Small intestine (tissue), 7 donors: ENCODE results near the gene INSR. TPM values are rescaled to one million over a fixed set of nuclear protein-coding genes. Genes with fewer than 3 reads are reported as not detected.

Source experiments
- DNase-seq, 2 donors: peaks; one replicate each; pipeline versions ENCODE4 v3.0.0 to v3.0.0-alpha.2; 2013
- FAIRE-seq: peaks from 2 replicates; lab custom pipeline; 2012; peaks lifted over from hg19 to GRCh38; lab: Jason Lieb, UNC
- H3K27ac ChIP-seq, 3 donors: one replicate each; pipeline ENCODE4 v1.5.1; 2013; ENCODE audit warnings: low read length in 2 of 3, mild to moderate bottlenecking in 2 of 3, control low read depth in 1 of 3, inconsistent platforms in 1 of 3, low read depth in 1 of 3, moderate library complexity in 1 of 3
- H3K27me3 ChIP-seq, 3 donors: one replicate each; pipeline ENCODE4 v1.6.1; 2013; ENCODE audit warnings: low read length in 3 of 3, inconsistent platforms in 1 of 3; ENCODE audit not compliant: control insufficient read depth in 3 of 3, insufficient read depth in 3 of 3
- H3K36me3 ChIP-seq, 3 donors: one replicate each; pipeline ENCODE4 v1.6.1; 2013; ENCODE audit warnings: low read length in 3 of 3, inconsistent platforms in 1 of 3, low read depth in 1 of 3, mild to moderate bottlenecking in 1 of 3, moderate library complexity in 1 of 3; ENCODE audit not compliant: control insufficient read depth in 3 of 3, insufficient read depth in 2 of 3
- H3K4me1 ChIP-seq, 3 donors: one replicate each; pipeline ENCODE4 v1.6.1; 2013; ENCODE audit warnings: low read length in 2 of 3, inconsistent platforms in 1 of 3, low read depth in 1 of 3, mild to moderate bottlenecking in 1 of 3, moderate library complexity in 1 of 3; ENCODE audit not compliant: control insufficient read depth in 3 of 3, insufficient read depth in 2 of 3
- H3K4me3 ChIP-seq, 3 donors: one replicate each; pipeline ENCODE4 v1.5.1; 2013; ENCODE audit warnings: low read length in 3 of 3, control low read depth in 1 of 3, inconsistent platforms in 1 of 3, low read depth in 1 of 3, mild to moderate bottlenecking in 1 of 3, moderate library complexity in 1 of 3
- H3K9me3 ChIP-seq, 2 donors: one replicate each; pipeline ENCODE4 v1.6.1; 2013; ENCODE audit warnings: low read depth in 1 of 2, low read length in 1 of 2; ENCODE audit not compliant: control insufficient read depth in 2 of 2, insufficient read depth in 1 of 2
- WGBS, 3 donors: extraction: QIAGEN DNeasy Blood & Tissue Kit; methylation state at CpG; one replicate each; pipeline ENCODE4 v1.1.7; 2013; 5-methylcytosine and 5-hydroxymethylcytosine counted together
- polyA plus RNA-seq, 4 donors: library from polyadenylated mRNA; stranded (reverse) in 3 of 4; unstranded in 1 of 4; fragments of 200-250 nt in 3 of 4; fragments of 120-200 nt in 1 of 4; gene quantifications; one replicate each; pipeline versions ENCODE4 v1.2.1 to v1.2.3, GENCODE V29; 2013
- donor health status: healthy with polysubstance abuse.
- donor health status: control.
- donor health status: control.
- donor health status: Bipolar disorder and iron deficiency.
- donor health status: healthy.

Gene INSR
- polyA plus RNA-seq, 4 donors = 10.6 to 34.4 (median 16.0) TPM

- FAIRE-seq = no peak
- Histone ChIP-seq H3K4me3 (no peak overlapping the region), H3K9me3 (no peaks in the 10 kb centered on the region), H3K36me3 (peaks cover 0 to 12% (median 0%) of the 10 kb centered on the region in 3 donors), H3K27ac (no peak overlapping the region), H3K4me1 (peaks cover 0 to 5% (median 3%) of the 10 kb centered on the region in 3 donors), H3K27me3 (no peaks in the 10 kb centered on the region)
- WGBS, 3 donors = 91 to 100% (median 96%) methylated on average over 1 of the region's 1 CpG
- DNase-seq = no peak
These were observed 70.8 kb downstream of the INSR start for GRCh38 chr19:7223429-7223828.

- FAIRE-seq (no peak), DNase-seq (no peak)
- H3K9me3 ChIP-seq = no peaks in the 10 kb centered on the region
- no peak overlapping the region for H3K27ac ChIP-seq
- H3K27me3 ChIP-seq = no peaks in the 10 kb centered on the region
- peaks cover 0 to 7% (median 0%) of the 10 kb centered on the region in 3 donors for H3K4me1 ChIP-seq
- no peak overlapping the region for H3K4me3 ChIP-seq
- H3K36me3 ChIP-seq = peaks cover 0 to 14% (median 0%) of the 10 kb centered on the region in 3 donors
- WGBS, 3 donors = 79 to 92% (median 80%) methylated on average over 2 of the region's 2 CpGs
These were observed 75.2 kb downstream of the INSR start for GRCh38 chr19:7219056-7219455.

- Histone ChIP-seq H3K4me3 (no peak overlapping the region), H3K27me3 (no peaks in the 10 kb centered on the region), H3K9me3 (no peaks in the 10 kb centered on the region), H3K27ac (no peak overlapping the region), H3K4me1 (peaks cover 0 to 7% (median 0%) of the 10 kb centered on the region in 3 donors), H3K36me3 (peaks cover 0 to 14% (median 0%) of the 10 kb centered on the region in 3 donors)
- FAIRE-seq (no peak), DNase-seq (no peak)
- WGBS, 3 donors = 83 to 85% (median 84%) methylated on average over 6 of the region's 6 CpGs
These were observed 76.4 kb downstream of the INSR start for GRCh38 chr19:7217861-7218260.

- Histone ChIP-seq H3K4me3 (no peak overlapping the region), H3K36me3 (peaks cover 0 to 14% (median 0%) of the 10 kb centered on the region in 3 donors), H3K4me1 (peaks cover 0 to 5% (median 0%) of the 10 kb centered on the region in 3 donors), H3K9me3 (no peaks in the 10 kb centered on the region), H3K27ac (no peak overlapping the region), H3K27me3 (no peaks in the 10 kb centered on the region)
- WGBS, 3 donors = 81 to 86% (median 83%) methylated on average over 15 of the region's 15 CpGs
- DNase-seq = no peak
- FAIRE-seq = no peak
These were observed 77.8 kb downstream of the INSR start for GRCh38 chr19:7216373-7216902.

GRCh38 chr19:7215176-7215575 lies 79.0 kb downstream of the INSR start:
- H3K4me1 ChIP-seq = peaks cover 0 to 5% (median 0%) of the 10 kb centered on the region in 3 donors
- H3K9me3 ChIP-seq = no peaks in the 10 kb centered on the region
- 59 to 80% (median 75%) methylated on average over 7 of the region's 7 CpGs for WGBS, 3 donors
- no peak overlapping the region for H3K4me3 ChIP-seq
- no peaks in the 10 kb centered on the region for H3K27me3 ChIP-seq
- no peak for FAIRE-seq
- no peak overlapping the region for H3K27ac ChIP-seq
- H3K36me3 ChIP-seq = peaks cover 0 to 14% (median 0%) of the 10 kb centered on the region in 3 donors
- DNase-seq = no peak

GRCh38 chr19:7214324-7215089 lies 79.7 kb downstream of the INSR start:
- no peak for FAIRE-seq

GRCh38 chr19:7213628-7214323 lies 80.4 kb downstream of the INSR start:
- no peak overlapping the region for H3K27ac ChIP-seq
- H3K36me3 ChIP-seq = peaks cover 0 to 15% (median 0%) of the 10 kb centered on the region in 3 donors
- no peaks in the 10 kb centered on the region for H3K27me3 ChIP-seq
- no peak for FAIRE-seq
- peaks cover 0 to 5% (median 0%) of the 10 kb centered on the region in 3 donors for H3K4me1 ChIP-seq
- H3K9me3 ChIP-seq = no peaks in the 10 kb centered on the region
- DNase-seq = no peak
- WGBS, 3 donors = 76 to 81% (median 80%) methylated on average over 14 of the region's 14 CpGs
- no peak overlapping the region for H3K4me3 ChIP-seq

More at GRCh38 chr19:7214324-7215089, 79.7 kb downstream of the INSR start:
- Histone ChIP-seq H3K4me1 (peaks cover 0 to 5% (median 0%) of the 10 kb centered on the region in 3 donors), H3K9me3 (no peaks in the 10 kb centered on the region), H3K27me3 (no peaks in the 10 kb centered on the region), H3K27ac (no peak overlapping the region), H3K4me3 (no peak overlapping the region), H3K36me3 (peaks cover 0 to 16% (median 0%) of the 10 kb centered on the region in 3 donors)
- WGBS, 3 donors = 74 to 82% (median 78%) methylated on average over 10 of the region's 10 CpGs
- no peak for DNase-seq

GRCh38 chr19:7211191-7211951 lies 82.8 kb downstream of the INSR start:
- WGBS, 3 donors = 30 to 49% (median 40%) methylated on average over 21 of the region's 21 CpGs
- H3K9me3 ChIP-seq = no peaks in the 10 kb centered on the region
- no peak for FAIRE-seq
- peaks cover 0 to 5% (median 0%) of the 10 kb centered on the region in 3 donors for H3K4me1 ChIP-seq
- no peaks in the 10 kb centered on the region for H3K27me3 ChIP-seq
- H3K4me3 ChIP-seq = no peak overlapping the region
- no peak overlapping the region for H3K27ac ChIP-seq
- peak; percentile 40 to 46 for DNase-seq
- H3K36me3 ChIP-seq = peaks cover 0 to 4% (median 0%) of the 10 kb centered on the region in 3 donors
